A549 (cell line): ENCODE data around the gene MTCH2. TPM values are rescaled to one million over a fixed set of nuclear protein-coding genes. Genes with fewer than 3 reads are reported as not detected.

Source experiments
- ATAC-seq, 2 experiments: fragments of 200-7000 bp in 1 of 2; fragments of >200 bp in 1 of 2; cut with Nextera tagmentation in 1 of 2; cut with Tn5 transposase in 1 of 2; 3 replicates each; pipeline versions ENCODE4 v1.8.0 to v1.9.1; 2018 to 2020; ENCODE audit warnings: mild to moderate bottlenecking in 1 of 2, moderate library complexity in 1 of 2
- CTCF ChIA-PET: fragments of 300-600 bp; sonication (Branson Sonifier 250); formaldehyde crosslinking; extraction: SDS; loops from one replicate; lab custom pipeline; 2021; ENCODE audit warnings: antibody characterized with exemption, inconsistent platforms; lab: Yijun Ruan, JAX
- POLR2A ChIA-PET: fragments of 350-600 bp; formaldehyde crosslinking; extraction: SDS; loops from one replicate; lab custom pipeline; 2021; ENCODE audit warnings: antibody characterized with exemption, inconsistent platforms; lab: Yijun Ruan, JAX
- DNase-seq, 2 experiments: peaks; one replicate each; pipeline versions ENCODE4 v3.0.0 to v3.0.0-alpha.2; 2011 to 2016; ENCODE audit warnings: low read depth in 1 of 2, low spot score in 1 of 2
- FAIRE-seq: peaks from 2 replicates; lab custom pipeline; 2011; peaks lifted over from hg19 to GRCh38; lab: Jason Lieb, UNC
- H3K27ac ChIP-seq, 2 experiments: fragments of >200 bp; sonication (Bioruptor Twin); formaldehyde crosslinking; 3 replicates each; pipeline ENCODE4 v1.5.1; 2016 to 2017
- H3K4me1 ChIP-seq: fragments of >200 bp; sonication (Bioruptor Twin); formaldehyde crosslinking; 3 replicates; pipeline ENCODE4 v1.6.1; 2016
- H3K4me2 ChIP-seq: fragments of >200 bp; sonication (Bioruptor Twin); formaldehyde crosslinking; 3 replicates; pipeline ENCODE4 v1.6.1; 2016
- H3K4me3 ChIP-seq: fragments of >200 bp; sonication (Bioruptor Twin); formaldehyde crosslinking; 3 replicates; pipeline ENCODE4 v1.5.1; 2016
- H3K9me3 ChIP-seq: fragments of >200 bp; sonication (Bioruptor Twin); formaldehyde crosslinking; 3 replicates; pipeline ENCODE4 v1.6.1; 2016
- CBX2 ChIP-seq: fragments of 200-600 bp; sonication (generic); IDR thresholded peaks from 2 replicates; pipeline ENCODE4 v1.6.1; 2016; ENCODE audit warnings: low read depth, mild to moderate bottlenecking, borderline replicate concordance
- CHD2 ChIP-seq: fragments of 150-350 bp; IDR thresholded peaks from 2 replicates; pipeline ENCODE4 v1.6.1; 2014; ENCODE audit warnings: low read length; ENCODE audit not compliant: partially characterized antibody
- CTCF ChIP-seq: fragments of >200 bp; sonication (Bioruptor Twin); formaldehyde crosslinking; IDR thresholded peaks from 3 replicates; pipeline ENCODE4 v1.5.1; 2016
- E2F6 ChIP-seq: IDR thresholded peaks from 2 replicates; pipeline ENCODE4 v1.6.1; 2012; ENCODE audit warnings: low read depth, borderline replicate concordance
- EHF ChIP-seq: fragments of 250-450 bp; sonication (Bioruptor Pico); IDR thresholded peaks from 2 replicates; pipeline ENCODE4 v1.5.0; 2020; ENCODE audit warnings: mild to moderate bottlenecking
- HMGXB4 ChIP-seq: fragments of 250-450 bp; sonication (Bioruptor Pico); IDR thresholded peaks from 2 replicates; pipeline ENCODE4 v1.5.0; 2021; ENCODE audit warnings: mild to moderate bottlenecking, moderate library complexity, borderline replicate concordance
- MAZ ChIP-seq: fragments of 150-350 bp; IDR thresholded peaks from 2 replicates; pipeline ENCODE4 v1.6.1; 2014; ENCODE audit warnings: antibody characterized with exemption, low read depth, low read length, borderline replicate concordance
- MYC ChIP-seq: IDR thresholded peaks from 2 replicates; pipeline ENCODE4 v1.6.1; 2012; ENCODE audit warnings: mild to moderate bottlenecking, inconsistent platforms, low read length, improper control_type of control experiment, borderline replicate concordance
- POLR2A ChIP-seq: IDR thresholded peaks from 2 replicates; pipeline ENCODE4 v1.6.1; 2012; ENCODE audit warnings: mild to moderate bottlenecking, low read length
- RAD21 ChIP-seq, 2 experiments: fragments of >200 bp in 1 of 2; sonication (Bioruptor Twin) in 1 of 2; formaldehyde crosslinking in 1 of 2; IDR thresholded peaks in 1 of 2; conservative IDR thresholded peaks in 1 of 2; 2 replicates in 1 of 2; 3 replicates in 1 of 2; pipeline ENCODE4 v1.6.1; 2012 to 2018; ENCODE audit warnings: inconsistent platforms in 1 of 2
- RARB ChIP-seq: fragments of 250-450 bp; sonication (Bioruptor Pico); IDR thresholded peaks from 2 replicates; pipeline ENCODE4 v1.8.0; 2021; ENCODE audit warnings: mild to moderate bottlenecking, moderate library complexity
- REST ChIP-seq: fragments of 200-600 bp; sonication (generic); IDR thresholded peaks from 2 replicates; pipeline ENCODE4 v1.6.1; 2016; ENCODE audit warnings: antibody characterized with exemption, mild to moderate bottlenecking, moderate library complexity
- TFCP2L1 ChIP-seq: fragments of 250-450 bp; sonication (Bioruptor Pico); IDR thresholded peaks from 2 replicates; pipeline ENCODE4 v1.5.0; 2021; ENCODE audit warnings: mild to moderate bottlenecking
- WGBS: methylation state at CpG from one replicate; pipeline ENCODE4 v1.1.6; 2017; ENCODE audit errors: missing lambda C conversion rate; 5-methylcytosine and 5-hydroxymethylcytosine counted together
- polyA plus RNA-seq, 4 experiments: library from polyadenylated mRNA; depleted of rRNA in 3 of 4; stranded (reverse); fragments of >200 nt; fragmentation: RNase III in 1 of 4; extraction: RNeasy Plus Mini Kit Qiagen cat#74134 plus additional on column Dnase treatment in 1 of 4; gene quantifications; 2 replicates in 3 of 4; 3 replicates in 1 of 4; pipeline ENCODE4 v1.2.3, GENCODE V29; 2011 to 2017

MTCH2 gene
- polyA plus RNA-seq, 2 of the 4 experiments (the other 2 are of a cell fraction), result 179 to 222 TPM

GRCh38 chr11:47615249-47615648 lies 27.1 kb downstream of the MTCH2 start:
- H3K4me2 ChIP-seq, result no peak overlapping the region
- FAIRE-seq (no peak), ATAC-seq (no peak), DNase-seq (no peak)
- no peak for TF ChIP-seq EHF
- H3K9me3 ChIP-seq, result no peaks in the 10 kb centered on the region
- H3K4me3 ChIP-seq, result no peak overlapping the region
- H3K27ac ChIP-seq, result no peak overlapping the region
- no peaks in the 10 kb centered on the region for H3K4me1 ChIP-seq
- ChIA-PET CTCF (no interaction called here), POLR2A (no interaction called here)

- peak in 1 of 2 experiments; percentile 15; a peak in 1 of 6 replicates for ATAC-seq
- FAIRE-seq, result no peak
These were observed 31.0 kb downstream of the MTCH2 start for GRCh38 chr11:47611348-47611794.

More at GRCh38 chr11:47611348-47611794, 31.0 kb downstream of the MTCH2 start:
- Histone ChIP-seq H3K9me3 (no peaks in the 10 kb centered on the region), H3K4me2 (no peak overlapping the region), H3K4me1 (no peaks in the 10 kb centered on the region), H3K4me3 (no peak overlapping the region), H3K27ac (no peak overlapping the region)
- CTCF ChIA-PET, result interaction anchor here (1.0 kb wide), 1 partner anchor 237 kb away, joined by 3 read pairs; no protein-coding TSS in a partner anchor
- 92% methylated on average over 6 of the region's 6 CpGs for WGBS
- TF ChIP-seq CBX2, result no peak
- TF ChIP-seq POLR2A, result no peak
- TF ChIP-seq TFCP2L1 (CRISPR knock-in tag), result no peak
- no peak for TF ChIP-seq MYC
- TF ChIP-seq RARB (CRISPR knock-in tag), result no peak
- no peak for TF ChIP-seq CTCF
- TF ChIP-seq REST, result no peak
- no peak for TF ChIP-seq CHD2
- TF ChIP-seq RAD21 (conservative IDR thresholded peaks at IDR 0.05 in 1 of 2, IDR thresholded peaks at IDR 0.05 in 1 of 2), result no peak
- no peak for TF ChIP-seq MAZ
- no peak for TF ChIP-seq E2F6
- TF ChIP-seq EHF, result no peak
- TF ChIP-seq HMGXB4 (CRISPR knock-in tag), result no peak
- POLR2A ChIA-PET, result no interaction called here
- DNase-seq, result no peak
